MM.1S (cell line): ENCODE measurements around the gene FARP1.

Experiments used
- DNase-seq: peaks from one replicate; pipeline ENCODE4 v3.0.0-alpha.2; 2015
- H2AFZ ChIP-seq: fragments of 300-600 bp; sonication (generic); 2 replicates; pipeline ENCODE4 v1.6.0; 2016; ENCODE audit warnings: antibody characterized with exemption, low read length
- H3F3A ChIP-seq: fragments of 300-600 bp; sonication (generic); 2 replicates; pipeline ENCODE4 v1.6.1; 2016; ENCODE audit warnings: mild to moderate bottlenecking, antibody characterized with exemption, low read length, moderate library complexity, mixed read lengths; ENCODE audit not compliant: insufficient read depth
- H3K27ac ChIP-seq: fragments of 300-600 bp; sonication (generic); 2 replicates; pipeline ENCODE4 v1.5.1; 2016; ENCODE audit warnings: mild to moderate bottlenecking, low read length
- H3K27me3 ChIP-seq: fragments of 300-600 bp; sonication (generic); replicated peaks from 2 replicates; pipeline ENCODE4 v1.6.0; 2016; ENCODE audit warnings: low read length; ENCODE audit not compliant: insufficient read depth
- H3K36me3 ChIP-seq: fragments of 300-600 bp; sonication (generic); replicated peaks from 2 replicates; pipeline ENCODE4 v1.6.1; 2016; ENCODE audit warnings: mild to moderate bottlenecking, low read length, mixed read lengths; ENCODE audit not compliant: insufficient read depth
- H3K4me1 ChIP-seq: fragments of 300-600 bp; sonication (generic); 2 replicates; pipeline ENCODE4 v1.6.1; 2016; ENCODE audit warnings: low read length, mixed read lengths
- H3K4me2 ChIP-seq: fragments of 300-600 bp; sonication (generic); 2 replicates; pipeline ENCODE4 v1.6.0; 2016; ENCODE audit warnings: low read depth, low read length
- H3K4me3 ChIP-seq: fragments of 300-600 bp; sonication (generic); 2 replicates; pipeline ENCODE4 v1.5.1; 2016; ENCODE audit warnings: low read length, mixed read lengths
- H3K79me2 ChIP-seq: fragments of 300-600 bp; sonication (generic); 2 replicates; pipeline ENCODE4 v1.6.1; 2016; ENCODE audit warnings: mixed run types, low read length, mixed read lengths
- H3K9ac ChIP-seq: fragments of 300-600 bp; sonication (generic); 2 replicates; pipeline ENCODE4 v1.6.1; 2016; ENCODE audit warnings: low read length, mixed read lengths
- H3K9me2 ChIP-seq: fragments of 300-600 bp; sonication (generic); replicated peaks from 2 replicates; pipeline ENCODE4 v1.6.1; 2016; ENCODE audit warnings: mild to moderate bottlenecking, low read length, mixed read lengths; ENCODE audit not compliant: insufficient read depth
- H3K9me3 ChIP-seq: fragments of 300-600 bp; sonication (generic); replicated peaks from 2 replicates; pipeline ENCODE4 v1.6.1; 2016; ENCODE audit warnings: mild to moderate bottlenecking, low read length, mixed read lengths; ENCODE audit not compliant: insufficient read depth
- H4K20me1 ChIP-seq: fragments of 300-600 bp; sonication (generic); 2 replicates; pipeline ENCODE4 v1.6.1; 2016; ENCODE audit warnings: mild to moderate bottlenecking, low read length, moderate library complexity, mixed read lengths; ENCODE audit not compliant: insufficient read depth
- CTCF ChIP-seq: fragments of 300-600 bp; sonication (generic); IDR thresholded peaks from 2 replicates; pipeline ENCODE4 v1.5.1; 2016; ENCODE audit warnings: antibody characterized with exemption, low read length, mixed read lengths
- EZH2 ChIP-seq: fragments of 300-600 bp; sonication (generic); optimal IDR thresholded peaks from 2 replicates; pipeline ENCODE3; 2017; ENCODE audit warnings: low read depth, mild to moderate bottlenecking, antibody characterized with exemption, low read length, mixed read lengths
- EZH2phosphoT487 ChIP-seq: fragments of 300-600 bp; sonication (generic); IDR thresholded peaks from 2 replicates; pipeline ENCODE4 v1.6.1; 2018; ENCODE audit warnings: antibody characterized with exemption, low read length

The FARP1 gene

GRCh38 chr13:98406427-98406826 lies 263.5 kb downstream of the FARP1 start:
- Histone ChIP-seq H3K4me2 (no peak overlapping the region), H3K4me3 (no peak overlapping the region), H2AFZ (no peak overlapping the region), H3K9ac (no peak overlapping the region), H3K36me3 (no peaks in the 10 kb centered on the region), H3K9me2 (no peaks in the 10 kb centered on the region), H3K79me2 (no peaks in the 10 kb centered on the region), H3F3A (no peaks in the 10 kb centered on the region), H3K4me1 (no peaks in the 10 kb centered on the region), H3K27me3 (no peaks in the 10 kb centered on the region), H4K20me1 (no peaks in the 10 kb centered on the region), H3K27ac (no peak overlapping the region), H3K9me3 (no peaks in the 10 kb centered on the region)
- no peak for DNase-seq
- TF ChIP-seq EZH2: no peak
- TF ChIP-seq EZH2phosphoT487: no peak

GRCh38 chr13:98406971-98407370 lies 264.1 kb downstream of the FARP1 start:
- no peak overlapping the region for H3K9ac ChIP-seq
- H3K4me3 ChIP-seq: no peak overlapping the region
- H3K9me2 ChIP-seq: no peaks in the 10 kb centered on the region
- H3K9me3 ChIP-seq: no peaks in the 10 kb centered on the region
- no peaks in the 10 kb centered on the region for H3K27me3 ChIP-seq
- no peak overlapping the region for H2AFZ ChIP-seq
- TF ChIP-seq EZH2phosphoT487 (no peak), CTCF (no peak), EZH2 (no peak)
- no peaks in the 10 kb centered on the region for H4K20me1 ChIP-seq
- H3K4me1 ChIP-seq: no peaks in the 10 kb centered on the region
- H3K36me3 ChIP-seq: no peaks in the 10 kb centered on the region
- H3F3A ChIP-seq: no peaks in the 10 kb centered on the region
- H3K4me2 ChIP-seq: no peak overlapping the region
- no peak overlapping the region for H3K27ac ChIP-seq
- no peak for DNase-seq
- H3K79me2 ChIP-seq: no peaks in the 10 kb centered on the region

- H3K9me3 ChIP-seq: no peaks in the 10 kb centered on the region
- H3K9me2 ChIP-seq: no peaks in the 10 kb centered on the region
- no peak for TF ChIP-seq CTCF
- TF ChIP-seq EZH2: no peak
- no peak for TF ChIP-seq EZH2phosphoT487
- no peaks in the 10 kb centered on the region for H3K27me3 ChIP-seq
- no peak overlapping the region for H3K4me2 ChIP-seq
- no peak overlapping the region for H2AFZ ChIP-seq
- H3K4me3 ChIP-seq: no peak overlapping the region
- no peak for DNase-seq
- H3K4me1 ChIP-seq: no peaks in the 10 kb centered on the region
- no peaks in the 10 kb centered on the region for H3K79me2 ChIP-seq
- H3K36me3 ChIP-seq: no peaks in the 10 kb centered on the region
- H3K9ac ChIP-seq: no peak overlapping the region
- no peaks in the 10 kb centered on the region for H4K20me1 ChIP-seq
- no peaks in the 10 kb centered on the region for H3F3A ChIP-seq
- H3K27ac ChIP-seq: no peak overlapping the region
Observed at GRCh38 chr13:98407575-98407974, 264.7 kb downstream of the FARP1 start.

GRCh38 chr13:98409281-98409680 lies 266.4 kb downstream of the FARP1 start:
- Histone ChIP-seq H3K27me3 (no peaks in the 10 kb centered on the region), H3K9ac (no peak overlapping the region), H2AFZ (no peak overlapping the region), H3K4me2 (no peak overlapping the region), H3K4me1 (no peaks in the 10 kb centered on the region), H3K36me3 (no peaks in the 10 kb centered on the region), H3K27ac (no peak overlapping the region), H3K9me3 (no peaks in the 10 kb centered on the region), H4K20me1 (no peaks in the 10 kb centered on the region), H3F3A (no peaks in the 10 kb centered on the region), H3K79me2 (no peaks in the 10 kb centered on the region), H3K4me3 (no peak overlapping the region), H3K9me2 (no peaks in the 10 kb centered on the region)
- TF ChIP-seq EZH2phosphoT487: no peak
- TF ChIP-seq CTCF: no peak
- TF ChIP-seq EZH2: no peak
- no peak for DNase-seq
